Measurements from ENCODE around the gene ACAP3.

- no peak for TF ChIP-seq E2F8 (IDR thresholded peaks at IDR 0.05; ENCODE audit: low read depth, partially characterized antibody)
- TF ChIP-seq CHD2 (IDR thresholded peaks at IDR 0.05; ENCODE audit: borderline replicate concordance, low read depth, low read length) = no peak
- TF ChIP-seq CTCF (IDR thresholded peaks at IDR 0.05 in 2 of 3, conservative IDR thresholded peaks at IDR 0.05 in 1 of 3; ENCODE audit: control insufficient read depth in 2 of 3, extremely low read depth in 1 of 3, insufficient read depth in 1 of 3, low read depth in 3 of 3, low read length in 3 of 3) = no peak
Measured at GRCh38 chr1:1351511-1352427, 44.0 kb upstream of the ACAP3 start.
